ENCODE measurements around the gene RAP1GAP.

The RAP1GAP gene

GRCh38 chr1:21640653-21641052, 28.5 kb downstream of the RAP1GAP start:
- TF ChIP-seq CTCF (IDR thresholded peaks at IDR 0.05; ENCODE audit: low read depth, low read length, missing control alignments), result no peak
- no peak overlapping the region for H3K4me3 ChIP-seq (replicated peaks; ENCODE audit: low read depth, low read length)
- DNase-seq (ENCODE audit: extremely low read depth, low read depth), result no peak

GRCh38 chr1:21639594-21640041, 29.5 kb downstream of the RAP1GAP start:
- no peak for TF ChIP-seq CTCF (IDR thresholded peaks at IDR 0.05; ENCODE audit: low read depth, low read length, missing control alignments)
- no peak for DNase-seq (ENCODE audit: extremely low read depth, low read depth)
- H3K4me3 ChIP-seq (replicated peaks; ENCODE audit: low read depth, low read length), result no peak overlapping the region

- H3K4me3 ChIP-seq (replicated peaks; ENCODE audit: low read depth, low read length), result no peak overlapping the region
- DNase-seq (ENCODE audit: extremely low read depth, low read depth), result no peak
- TF ChIP-seq CTCF (IDR thresholded peaks at IDR 0.05; ENCODE audit: low read depth, low read length, missing control alignments), result no peak
Measured at GRCh38 chr1:21638531-21639341, 30.4 kb downstream of the RAP1GAP start.

- no peak for TF ChIP-seq CTCF (IDR thresholded peaks at IDR 0.05; ENCODE audit: low read depth, low read length, missing control alignments)
- H3K4me3 ChIP-seq (replicated peaks; ENCODE audit: low read depth, low read length), result no peak overlapping the region
- DNase-seq (ENCODE audit: extremely low read depth, low read depth), result no peak
Measured at GRCh38 chr1:21637514-21637913, 31.6 kb downstream of the RAP1GAP start.

GRCh38 chr1:21636029-21636428, 33.1 kb downstream of the RAP1GAP start:
- DNase-seq (ENCODE audit: extremely low read depth, low read depth), result no peak
- no peak overlapping the region for H3K4me3 ChIP-seq (replicated peaks; ENCODE audit: low read depth, low read length)
- TF ChIP-seq CTCF (IDR thresholded peaks at IDR 0.05; ENCODE audit: low read depth, low read length, missing control alignments), result no peak

GRCh38 chr1:21634806-21635535, 34.2 kb downstream of the RAP1GAP start:
- H3K4me3 ChIP-seq (replicated peaks; ENCODE audit: low read depth, low read length), result no peak overlapping the region
- no peak for DNase-seq (ENCODE audit: extremely low read depth, low read depth)
- no peak for TF ChIP-seq CTCF (IDR thresholded peaks at IDR 0.05; ENCODE audit: low read depth, low read length, missing control alignments)

Data from HFF-Myc (cell line).